GM10248 (cell line): ENCODE measurements around the gene SAMD7.

Experiments
- CTCF ChIA-PET: fragments of 300-600 bp; sonication (Branson Sonifier 250); formaldehyde crosslinking; extraction: SDS; loops from one replicate; lab custom pipeline; 2021; ENCODE audit warnings: antibody characterized with exemption; lab: Yijun Ruan, JAX
- POLR2A ChIA-PET: fragments of 350-650 bp; sonication (Branson Sonifier 250); formaldehyde crosslinking; extraction: SDS; loops from one replicate; lab custom pipeline; 2020; ENCODE audit warnings: antibody characterized with exemption; lab: Yijun Ruan, JAX
- DNase-seq: peaks from one replicate; pipeline ENCODE4 v3.0.0; 2012; ENCODE audit errors: extremely low spot score
- TF ChIP-seq, protein P1 (sequence below): IDR thresholded peaks from 2 replicates; pipeline ENCODE4 v1.5.1; 2012; ENCODE audit warnings: mild to moderate bottlenecking, low read depth; ENCODE audit errors: extremely low read depth, missing control alignments, control extremely low read depth

The SAMD7 gene

DNA sequence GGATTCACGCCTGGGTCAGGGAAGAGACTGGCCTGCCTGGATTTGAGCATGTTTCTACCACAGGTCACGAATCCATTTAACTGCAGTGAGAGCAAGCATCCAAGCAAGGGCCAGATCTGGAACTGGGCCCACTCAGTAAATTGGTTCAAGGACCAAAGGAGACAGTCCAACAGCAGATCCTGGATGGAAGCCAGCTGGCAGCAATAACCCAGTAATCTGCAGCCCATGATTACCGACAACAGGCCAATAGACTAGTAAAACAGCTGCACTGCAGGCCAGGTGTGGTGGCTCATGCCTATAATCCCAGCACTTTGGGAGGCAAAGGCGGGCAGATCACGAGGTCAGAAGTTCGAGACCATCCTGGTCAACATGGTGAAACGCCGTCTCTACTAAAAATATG, 11.8 kb downstream of the SAMD7 start:
- POLR2A ChIA-PET = no interaction called here
- CTCF ChIA-PET = interaction anchor here (1.2 to 2.5 kb wide), 4 partner anchors 9 to 20 kb away, joined by 3 to 7 read pairs (median 4); partner anchors contain the start of gene SAMD7
- no peak for DNase-seq
- TF ChIP-seq, protein P1, sequence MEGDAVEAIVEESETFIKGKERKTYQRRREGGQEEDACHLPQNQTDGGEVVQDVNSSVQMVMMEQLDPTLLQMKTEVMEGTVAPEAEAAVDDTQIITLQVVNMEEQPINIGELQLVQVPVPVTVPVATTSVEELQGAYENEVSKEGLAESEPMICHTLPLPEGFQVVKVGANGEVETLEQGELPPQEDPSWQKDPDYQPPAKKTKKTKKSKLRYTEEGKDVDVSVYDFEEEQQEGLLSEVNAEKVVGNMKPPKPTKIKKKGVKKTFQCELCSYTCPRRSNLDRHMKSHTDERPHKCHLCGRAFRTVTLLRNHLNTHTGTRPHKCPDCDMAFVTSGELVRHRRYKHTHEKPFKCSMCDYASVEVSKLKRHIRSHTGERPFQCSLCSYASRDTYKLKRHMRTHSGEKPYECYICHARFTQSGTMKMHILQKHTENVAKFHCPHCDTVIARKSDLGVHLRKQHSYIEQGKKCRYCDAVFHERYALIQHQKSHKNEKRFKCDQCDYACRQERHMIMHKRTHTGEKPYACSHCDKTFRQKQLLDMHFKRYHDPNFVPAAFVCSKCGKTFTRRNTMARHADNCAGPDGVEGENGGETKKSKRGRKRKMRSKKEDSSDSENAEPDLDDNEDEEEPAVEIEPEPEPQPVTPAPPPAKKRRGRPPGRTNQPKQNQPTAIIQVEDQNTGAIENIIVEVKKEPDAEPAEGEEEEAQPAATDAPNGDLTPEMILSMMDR = no peak

- no peak for DNase-seq
- POLR2A ChIA-PET = no interaction called here
- TF ChIP-seq, protein P1 = no peak
- CTCF ChIA-PET = interaction anchor here (1.4 to 2.5 kb wide), 3 partner anchors 8 to 20 kb away, joined by 3 to 7 read pairs (median 5); no protein-coding TSS in a partner anchor
Observed at GRCh38 chr3:169923831-169924230, 12.5 kb downstream of the SAMD7 start.

GRCh38 chr3:169929830-169930519, 18.6 kb downstream of the SAMD7 start:
- ChIA-PET CTCF (interaction anchor here (1.0 to 2.3 kb wide), 9 partner anchors 10 to 124 kb away, joined by 3 to 7 read pairs (median 4); partner anchors contain the start of genes SAMD7 and SEC62), POLR2A (no interaction called here)
- TF ChIP-seq, protein P1 = peak; percentile 37
- DNase-seq = peak; percentile 45

DNA sequence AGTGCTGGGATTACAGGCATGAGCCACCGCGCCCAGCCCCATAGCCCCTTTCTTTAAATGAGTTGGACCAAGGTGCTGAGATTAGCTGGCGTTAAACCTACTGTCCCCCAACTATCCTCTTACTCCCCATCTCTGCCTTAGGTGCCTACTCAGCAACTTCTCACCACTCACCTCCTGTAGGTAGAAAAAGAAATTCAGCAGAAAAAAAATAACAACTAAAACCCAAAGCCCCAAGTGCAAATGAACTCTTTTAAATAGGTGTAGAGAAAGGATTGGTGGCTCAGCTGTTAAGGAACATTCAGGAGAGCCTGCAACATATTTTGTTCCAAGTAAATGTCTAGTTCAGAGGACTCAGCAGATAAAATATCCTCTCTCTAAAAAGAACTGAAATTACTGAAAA, 19.5 kb downstream of the SAMD7 start:
- CTCF ChIA-PET = interaction anchor here (1.0 to 2.3 kb wide), 6 partner anchors 12 to 124 kb away, joined by 3 to 7 read pairs (median 4); partner anchors contain the start of gene SEC62
- TF ChIP-seq, protein P1 = no peak
- no peak for DNase-seq
- POLR2A ChIA-PET = no interaction called here

- DNase-seq = peak; percentile 65
- CTCF ChIA-PET = interaction anchor here (0.7 to 2.3 kb wide), 9 partner anchors 8 to 123 kb away, joined by 3 to 7 read pairs (median 3); no protein-coding TSS in a partner anchor
- TF ChIP-seq, protein P1 = no peak
- POLR2A ChIA-PET = no interaction called here
Observed at GRCh38 chr3:169931747-169932520, 20.6 kb downstream of the SAMD7 start.

- DNase-seq = no peak
- TF ChIP-seq, protein P1 = no peak
- ChIA-PET CTCF (interaction anchor here (1.2 to 3.6 kb wide), 4 partner anchors 10 to 27 kb away, joined by 3 to 16 read pairs (median 6); partner anchors contain the start of gene SEC62), POLR2A (no interaction called here)
Observed at GRCh38 chr3:169939320-169939719, 27.9 kb downstream of the SAMD7 start.
